Activated T-cell treated with anti-CD3 and anti-CD28 coated beads, Interleukin-2, amount 50 U/mL, for 48 hours (primary cell): ENCODE data around the gene PDE4D.

ENCODE experiments used
- DNase-seq, 2 experiments: peaks; one replicate each; pipeline ENCODE4 v3.0.0-alpha.2; 2020

Gene PDE4D

GRCh38 chr5:59648949-59649921 lies 244.3 kb downstream of the PDE4D start:
- no peak for DNase-seq

GRCh38 chr5:59648038-59648831 lies 245.3 kb downstream of the PDE4D start:
- no peak for DNase-seq

- DNase-seq: no peak
Measured at GRCh38 chr5:59645380-59645779, 248.1 kb downstream of the PDE4D start.

GRCh38 chr5:59640411-59640810 lies 253.1 kb downstream of the PDE4D start:
- DNase-seq: no peak

- no peak for DNase-seq
Measured at GRCh38 chr5:59637884-59638580, 255.5 kb downstream of the PDE4D start.

GRCh38 chr5:59629561-59629960 lies 264.0 kb downstream of the PDE4D start:
- DNase-seq: no peak

- DNase-seq: no peak
Measured at GRCh38 chr5:59628062-59628828, 265.3 kb downstream of the PDE4D start.

- no peak for DNase-seq
Measured at GRCh38 chr5:59624898-59625297, 268.6 kb downstream of the PDE4D start.

GRCh38 chr5:59622848-59623247 lies 270.7 kb downstream of the PDE4D start:
- DNase-seq: no peak

GRCh38 chr5:59621477-59621876 lies 272.0 kb downstream of the PDE4D start:
- no peak for DNase-seq

- DNase-seq: no peak
Measured at GRCh38 chr5:59620535-59621212, 272.9 kb downstream of the PDE4D start.

- DNase-seq: no peak
Measured at GRCh38 chr5:59618644-59619043, 274.9 kb downstream of the PDE4D start.

GRCh38 chr5:59617186-59617771 lies 276.2 kb downstream of the PDE4D start:
- no peak for DNase-seq

GRCh38 chr5:59616413-59616812 lies 277.1 kb downstream of the PDE4D start:
- no peak for DNase-seq

- no peak for DNase-seq
Measured at GRCh38 chr5:59615272-59615671, 278.3 kb downstream of the PDE4D start.

- no peak for DNase-seq
Measured at GRCh38 chr5:59609501-59610265, 283.8 kb downstream of the PDE4D start.

- no peak for DNase-seq
Measured at GRCh38 chr5:59608745-59609144, 284.8 kb downstream of the PDE4D start.

- DNase-seq: no peak
Measured at GRCh38 chr5:59607138-59607765, 286.3 kb downstream of the PDE4D start.

- no peak for DNase-seq
Measured at GRCh38 chr5:59605915-59606314, 287.6 kb downstream of the PDE4D start.

GRCh38 chr5:59604111-59604510 lies 289.4 kb downstream of the PDE4D start:
- no peak for DNase-seq
